Measurements from ENCODE around the gene PRKD2.

DNA sequence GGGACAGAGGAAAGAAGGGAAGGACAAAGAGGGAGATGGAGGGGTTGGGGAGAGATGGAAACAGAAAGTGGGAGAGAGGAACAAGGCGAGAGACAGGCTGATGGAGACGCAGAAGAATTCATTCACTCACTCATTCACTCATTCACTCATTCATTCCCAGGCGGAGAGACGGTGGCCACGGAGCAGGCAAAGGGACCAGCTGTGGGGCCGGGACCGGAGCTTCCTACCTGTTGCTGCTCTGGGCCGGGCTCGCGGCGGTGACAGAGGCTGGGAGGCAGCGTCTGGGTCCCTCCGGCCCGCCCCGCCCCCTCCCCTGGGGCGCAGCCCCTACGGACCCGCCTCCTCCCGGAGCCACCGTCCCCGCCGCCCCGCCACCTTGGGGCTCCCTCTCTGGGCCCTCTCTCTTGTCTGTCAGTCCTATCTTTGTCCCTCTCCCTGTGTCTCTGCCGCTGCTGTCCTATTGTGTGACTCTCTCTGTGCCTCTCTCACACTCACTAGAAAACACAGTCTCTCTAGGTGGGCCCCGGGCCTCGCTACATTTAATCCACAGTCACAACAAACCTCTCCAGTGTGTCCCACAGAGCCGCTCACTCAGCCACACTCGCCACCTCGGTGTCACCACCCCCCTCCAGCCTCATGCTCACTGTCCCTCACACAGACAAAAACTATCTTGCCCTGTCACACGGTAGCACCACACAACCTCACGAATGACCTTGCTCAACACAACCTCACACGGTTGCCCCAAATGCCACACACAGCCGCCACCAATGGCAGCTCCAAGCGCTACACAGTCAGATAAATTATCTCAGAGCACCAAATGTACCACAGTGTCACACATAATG, 80.8 kb downstream of the PRKD2 start, which contains the start of gene GNG8:
- TF ChIP-seq MXI1 (IDR thresholded peaks at IDR 0.05; ENCODE audit: low read depth, low read length): no peak
- no peak for TF ChIP-seq POLR2A (IDR thresholded peaks at IDR 0.05; ENCODE audit: low read depth, low read length)
- TF ChIP-seq, protein P1, sequence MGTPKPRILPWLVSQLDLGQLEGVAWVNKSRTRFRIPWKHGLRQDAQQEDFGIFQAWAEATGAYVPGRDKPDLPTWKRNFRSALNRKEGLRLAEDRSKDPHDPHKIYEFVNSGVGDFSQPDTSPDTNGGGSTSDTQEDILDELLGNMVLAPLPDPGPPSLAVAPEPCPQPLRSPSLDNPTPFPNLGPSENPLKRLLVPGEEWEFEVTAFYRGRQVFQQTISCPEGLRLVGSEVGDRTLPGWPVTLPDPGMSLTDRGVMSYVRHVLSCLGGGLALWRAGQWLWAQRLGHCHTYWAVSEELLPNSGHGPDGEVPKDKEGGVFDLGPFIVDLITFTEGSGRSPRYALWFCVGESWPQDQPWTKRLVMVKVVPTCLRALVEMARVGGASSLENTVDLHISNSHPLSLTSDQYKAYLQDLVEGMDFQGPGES (IDR thresholded peaks at IDR 0.05): no peak
- TF ChIP-seq, protein P2, sequence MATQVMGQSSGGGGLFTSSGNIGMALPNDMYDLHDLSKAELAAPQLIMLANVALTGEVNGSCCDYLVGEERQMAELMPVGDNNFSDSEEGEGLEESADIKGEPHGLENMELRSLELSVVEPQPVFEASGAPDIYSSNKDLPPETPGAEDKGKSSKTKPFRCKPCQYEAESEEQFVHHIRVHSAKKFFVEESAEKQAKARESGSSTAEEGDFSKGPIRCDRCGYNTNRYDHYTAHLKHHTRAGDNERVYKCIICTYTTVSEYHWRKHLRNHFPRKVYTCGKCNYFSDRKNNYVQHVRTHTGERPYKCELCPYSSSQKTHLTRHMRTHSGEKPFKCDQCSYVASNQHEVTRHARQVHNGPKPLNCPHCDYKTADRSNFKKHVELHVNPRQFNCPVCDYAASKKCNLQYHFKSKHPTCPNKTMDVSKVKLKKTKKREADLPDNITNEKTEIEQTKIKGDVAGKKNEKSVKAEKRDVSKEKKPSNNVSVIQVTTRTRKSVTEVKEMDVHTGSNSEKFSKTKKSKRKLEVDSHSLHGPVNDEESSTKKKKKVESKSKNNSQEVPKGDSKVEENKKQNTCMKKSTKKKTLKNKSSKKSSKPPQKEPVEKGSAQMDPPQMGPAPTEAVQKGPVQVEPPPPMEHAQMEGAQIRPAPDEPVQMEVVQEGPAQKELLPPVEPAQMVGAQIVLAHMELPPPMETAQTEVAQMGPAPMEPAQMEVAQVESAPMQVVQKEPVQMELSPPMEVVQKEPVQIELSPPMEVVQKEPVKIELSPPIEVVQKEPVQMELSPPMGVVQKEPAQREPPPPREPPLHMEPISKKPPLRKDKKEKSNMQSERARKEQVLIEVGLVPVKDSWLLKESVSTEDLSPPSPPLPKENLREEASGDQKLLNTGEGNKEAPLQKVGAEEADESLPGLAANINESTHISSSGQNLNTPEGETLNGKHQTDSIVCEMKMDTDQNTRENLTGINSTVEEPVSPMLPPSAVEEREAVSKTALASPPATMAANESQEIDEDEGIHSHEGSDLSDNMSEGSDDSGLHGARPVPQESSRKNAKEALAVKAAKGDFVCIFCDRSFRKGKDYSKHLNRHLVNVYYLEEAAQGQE (IDR thresholded peaks at IDR 0.05; ENCODE audit: low read depth, low read length): no peak
- TF ChIP-seq POLR2AphosphoS5 (IDR thresholded peaks at IDR 0.05; ENCODE audit: low read length): no peak

Measured in GM12878 (cell line).